NCI-H526 (cell line): ENCODE measurements around the gene APBA2.
"Not testable (repeated sequence)": the region's sequence is repeated elsewhere in the genome, so short reads cannot be mapped to it uniquely, and the experiment has no call there.

Source experiments
- DNase-seq, 2 experiments: peaks; one replicate each; lab custom pipeline; 2025; lab: John Stamatoyannopoulos, UW

APBA2 gene

DNA sequence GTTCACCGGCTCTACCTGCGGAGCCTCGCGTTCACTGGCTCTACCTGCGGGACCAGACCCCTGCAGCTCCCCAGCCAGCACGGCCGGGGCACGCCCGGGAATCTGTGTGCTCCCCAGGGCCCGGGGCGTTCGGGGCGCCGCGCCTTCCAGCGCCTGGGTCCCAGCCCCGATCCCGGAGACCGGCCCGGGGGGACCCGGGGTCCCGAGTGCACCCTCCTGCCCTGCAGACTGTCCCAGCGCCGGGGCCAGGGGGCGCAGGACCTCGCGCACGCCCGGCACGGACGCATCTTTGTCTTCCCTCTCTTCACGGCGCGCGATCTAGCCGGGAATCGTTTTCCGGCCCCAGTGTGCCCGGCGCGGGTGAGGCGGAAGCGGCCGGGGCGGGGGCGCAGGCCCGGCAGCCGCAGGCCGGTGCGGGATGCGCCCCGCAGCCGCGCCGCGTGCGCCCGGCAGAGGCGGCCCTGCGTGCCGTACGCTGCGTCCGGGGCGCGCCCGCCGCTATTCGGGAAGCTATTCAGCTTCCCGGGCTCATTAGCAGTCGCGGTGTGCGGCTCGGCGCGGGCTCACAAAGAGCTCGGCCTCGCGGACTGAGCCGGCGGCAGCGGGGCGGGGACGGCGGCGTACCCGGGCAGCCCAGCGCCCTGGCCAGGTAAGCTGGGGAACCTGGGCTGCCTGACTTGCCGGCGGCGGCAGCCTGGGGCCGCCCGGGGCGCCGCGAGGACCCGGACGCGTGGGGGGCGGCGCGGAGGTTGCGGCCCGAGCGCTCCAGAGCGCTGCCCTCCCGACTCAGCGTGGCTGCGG, at the start of gene APBA2:
TSS of gene APBA2 (plus strand) at position 345 of the 801 bp plus-strand sequence. CDS start 167,911 bp downstream, outside the sequence.
- DNase-seq, result peak; percentile 24 to 78

DNA sequence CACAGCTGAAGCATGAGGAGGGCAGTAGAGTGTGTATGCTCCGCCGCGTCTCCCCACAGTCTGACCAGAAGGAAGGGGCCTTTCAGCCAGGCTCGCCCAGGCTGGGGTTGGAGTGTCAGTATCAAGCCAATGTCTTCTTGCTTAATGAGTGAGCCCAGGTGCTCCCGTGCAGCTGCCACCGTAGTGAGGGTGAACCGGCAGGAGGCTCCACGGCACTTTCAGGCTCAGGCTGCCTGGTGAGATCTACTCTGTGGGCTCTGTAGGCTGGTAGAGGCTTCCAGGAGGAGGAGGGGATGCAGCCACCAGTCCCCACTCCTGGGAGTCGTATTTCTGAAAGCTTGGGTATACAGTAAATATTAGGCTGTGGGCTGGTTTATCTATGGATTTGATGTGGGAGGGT, 45.5 kb upstream of the APBA2 start:
- not testable (repeated sequence) for DNase-seq

DNA sequence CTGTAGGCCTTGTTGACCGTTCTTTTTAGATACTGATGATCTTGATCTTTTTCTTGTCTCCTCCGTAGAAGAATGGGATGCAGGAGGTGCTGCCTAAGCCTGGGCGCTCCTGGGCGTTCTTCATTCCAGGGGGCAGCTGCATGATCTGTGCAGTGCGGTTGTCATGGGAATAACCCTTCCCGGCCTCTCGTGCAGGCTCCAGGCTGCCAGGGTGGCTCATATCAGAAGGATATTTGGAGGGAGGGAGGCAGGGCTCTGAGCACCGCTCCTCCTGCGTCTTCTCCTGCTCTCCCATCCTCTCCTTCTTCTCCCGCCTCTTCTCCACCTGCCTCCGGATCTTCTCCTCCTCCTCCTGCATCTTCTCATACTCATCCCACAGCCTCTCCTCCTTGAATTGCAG, 43.6 kb upstream of the APBA2 start:
- DNase-seq, result not testable (repeated sequence)

DNA sequence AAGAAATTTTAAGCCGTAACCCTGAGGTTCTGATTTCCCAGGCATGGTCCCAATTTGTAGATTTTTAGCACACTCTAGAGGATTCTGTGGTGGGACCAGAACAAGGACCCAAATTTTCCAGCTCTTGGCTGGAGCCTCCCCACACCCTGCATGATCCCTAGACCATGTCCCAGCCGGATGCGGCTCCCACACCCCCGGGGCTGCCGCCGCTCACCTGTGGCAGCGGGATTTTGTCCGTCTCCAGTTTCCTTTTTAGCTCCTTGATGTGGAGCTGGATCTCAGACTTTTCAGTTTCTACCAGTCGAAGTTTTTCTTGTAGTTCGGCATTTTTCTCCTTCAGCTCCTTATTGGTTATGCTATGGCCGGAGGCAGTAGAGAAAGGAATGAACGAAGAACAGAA, 42.3 kb upstream of the APBA2 start:
- not testable (repeated sequence) for DNase-seq

- not testable (repeated sequence) for DNase-seq
Measured at GRCh38 chr15:28844147-28844546, 41.6 kb upstream of the APBA2 start.

- DNase-seq, result not testable (repeated sequence)
Measured at GRCh38 chr15:28847247-28847646, 38.5 kb upstream of the APBA2 start.

GRCh38 chr15:28847959-28848358, 37.8 kb upstream of the APBA2 start:
- DNase-seq, result not testable (repeated sequence)

DNA sequence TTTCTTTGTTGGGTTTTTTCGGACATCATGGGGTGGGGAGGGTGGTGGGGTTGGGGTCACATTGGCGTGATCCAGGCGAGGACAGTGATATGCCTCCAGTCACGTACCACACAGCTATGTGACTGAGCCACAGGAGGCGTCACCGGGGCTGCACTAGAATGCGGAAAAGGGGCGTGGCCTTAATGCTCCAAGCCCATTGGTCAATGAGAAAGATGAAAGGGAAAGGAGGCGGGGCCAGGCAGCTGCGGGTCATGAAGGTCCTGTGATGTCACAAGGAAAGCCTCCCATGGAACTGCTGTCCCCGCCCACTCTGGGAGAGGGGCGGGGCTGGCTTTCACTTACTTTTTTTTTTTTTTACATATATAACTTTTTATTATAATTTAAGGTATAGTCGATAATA, 37.3 kb upstream of the APBA2 start, which contains the start of gene GOLGA6L7:
TSS of gene GOLGA6L7 (minus strand) at position 124 of the 400 bp plus-strand sequence. CDS start at position 29, 95 bp downstream.
- DNase-seq, result not testable (repeated sequence)

DNA sequence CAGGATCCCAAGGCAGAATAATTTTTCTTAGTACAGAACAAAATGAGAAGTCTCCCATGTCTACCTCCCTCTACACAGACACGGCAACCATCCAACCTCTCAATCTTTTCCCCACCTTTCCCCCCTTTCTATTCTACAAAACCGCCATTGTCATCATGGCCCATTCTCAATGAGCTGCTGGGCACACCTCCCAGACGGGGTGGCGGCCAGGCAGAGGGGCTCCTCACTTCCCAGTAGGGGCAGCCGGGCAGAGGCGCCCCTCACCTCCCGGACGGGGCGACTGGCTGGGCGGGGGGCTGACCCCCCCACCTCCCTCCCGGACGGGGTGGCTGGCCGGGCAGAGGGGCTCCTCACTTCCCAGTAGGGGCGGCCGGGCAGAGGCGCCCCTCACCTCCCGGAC, 36.5 kb upstream of the APBA2 start:
- not testable (repeated sequence) for DNase-seq

DNA sequence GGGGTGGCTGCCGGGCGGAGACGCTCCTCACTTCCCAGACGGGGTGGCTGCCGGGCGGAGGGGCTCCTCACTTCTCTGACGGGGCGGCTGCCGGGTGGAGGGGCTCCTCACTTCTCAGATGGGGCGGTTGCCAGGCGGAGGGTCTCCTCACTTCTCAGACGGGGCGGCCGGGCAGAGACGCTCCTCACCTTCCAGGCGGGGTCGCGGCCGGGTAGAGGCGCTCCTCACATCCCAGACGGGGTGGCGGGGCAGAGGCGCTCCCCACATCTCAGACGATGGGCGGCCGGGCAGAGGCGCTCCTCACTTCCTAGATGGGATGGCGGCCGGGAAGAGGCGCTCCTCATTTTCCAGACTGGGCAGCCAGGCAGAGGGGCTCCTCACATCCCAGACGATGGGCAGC, 36.0 kb upstream of the APBA2 start:
- DNase-seq, result not testable (repeated sequence)

DNA sequence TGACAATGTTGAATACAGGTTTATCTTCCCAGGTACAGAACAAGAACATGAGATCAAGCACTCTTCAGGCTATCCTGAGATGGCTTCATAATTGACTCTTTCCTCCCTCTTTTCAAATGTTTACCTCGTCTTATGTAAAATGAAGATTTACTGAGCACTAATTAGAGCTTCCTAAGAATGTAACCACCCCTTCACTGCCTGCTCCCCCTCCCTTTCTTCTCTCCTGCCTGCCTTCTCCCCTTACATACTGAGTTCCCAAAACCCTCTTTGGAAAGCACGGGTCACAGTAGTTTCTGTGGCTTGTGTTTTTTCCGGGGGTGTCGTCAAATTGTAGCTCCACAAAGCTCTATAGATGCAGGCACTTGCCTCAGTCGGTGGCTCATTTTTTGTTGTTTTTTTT, 32.1 kb upstream of the APBA2 start:
- DNase-seq, result not testable (repeated sequence)

GRCh38 chr15:28854578-28854977, 31.2 kb upstream of the APBA2 start:
- DNase-seq, result not testable (repeated sequence)

DNA sequence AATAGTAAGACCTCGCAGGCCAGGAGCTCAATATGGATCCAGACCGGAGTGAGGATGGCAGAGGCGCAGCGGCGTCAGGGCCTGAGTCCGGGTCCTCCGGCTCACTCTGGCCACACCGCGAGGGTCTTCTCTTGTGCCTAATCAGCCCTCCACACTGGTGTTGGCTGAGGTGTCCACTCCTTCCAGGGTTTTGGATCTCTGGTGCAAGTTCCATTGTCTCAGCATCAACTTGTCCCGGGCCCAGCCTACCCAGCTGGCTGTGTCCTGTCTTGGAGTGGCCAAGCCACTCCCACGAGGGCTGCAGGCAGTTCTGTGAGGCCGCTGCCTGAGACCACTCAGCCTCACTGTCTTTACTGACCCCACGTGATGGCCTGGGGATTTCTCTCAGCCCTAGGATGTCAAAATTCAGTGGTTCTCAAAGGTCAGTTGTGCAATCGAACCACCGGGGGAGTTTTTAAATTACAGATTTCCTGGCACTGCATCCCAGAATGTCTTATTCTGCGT, 24.7 kb upstream of the APBA2 start:
- DNase-seq, result no peak

DNA sequence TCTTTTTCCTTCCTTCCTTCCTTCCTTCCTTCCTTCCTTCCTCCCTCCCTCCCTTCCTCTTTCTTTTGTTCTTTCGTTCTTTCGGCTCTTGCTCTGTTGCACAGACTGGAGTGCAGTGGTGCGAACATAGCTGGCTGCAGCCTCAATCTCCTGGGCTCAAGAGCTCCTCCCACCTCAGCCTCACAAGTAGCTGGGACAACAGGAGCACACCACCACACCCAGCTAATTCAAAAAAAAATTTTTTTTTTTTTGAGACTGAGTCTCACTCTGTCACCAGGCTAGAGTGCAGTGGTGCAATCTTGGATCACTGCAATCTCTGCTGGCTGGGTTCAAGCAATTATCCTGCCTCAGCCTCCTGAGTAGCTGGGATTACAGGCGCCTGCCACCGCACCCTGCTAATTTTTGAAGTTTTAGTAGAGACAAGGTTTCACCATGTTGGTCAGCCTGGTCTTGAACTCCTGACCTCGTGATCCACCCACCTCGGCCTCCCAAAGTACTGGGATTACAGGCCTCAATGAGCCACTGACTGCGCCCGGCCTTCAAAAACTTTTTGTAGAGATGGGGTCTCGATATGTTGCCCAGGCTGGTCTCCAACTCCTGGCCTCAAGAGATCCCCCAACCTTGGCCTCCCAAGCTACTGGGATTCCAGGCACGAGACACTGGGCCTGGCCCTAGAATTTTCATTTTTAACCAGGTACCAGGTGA, 24.0 kb upstream of the APBA2 start:
- not testable (repeated sequence) for DNase-seq

DNA sequence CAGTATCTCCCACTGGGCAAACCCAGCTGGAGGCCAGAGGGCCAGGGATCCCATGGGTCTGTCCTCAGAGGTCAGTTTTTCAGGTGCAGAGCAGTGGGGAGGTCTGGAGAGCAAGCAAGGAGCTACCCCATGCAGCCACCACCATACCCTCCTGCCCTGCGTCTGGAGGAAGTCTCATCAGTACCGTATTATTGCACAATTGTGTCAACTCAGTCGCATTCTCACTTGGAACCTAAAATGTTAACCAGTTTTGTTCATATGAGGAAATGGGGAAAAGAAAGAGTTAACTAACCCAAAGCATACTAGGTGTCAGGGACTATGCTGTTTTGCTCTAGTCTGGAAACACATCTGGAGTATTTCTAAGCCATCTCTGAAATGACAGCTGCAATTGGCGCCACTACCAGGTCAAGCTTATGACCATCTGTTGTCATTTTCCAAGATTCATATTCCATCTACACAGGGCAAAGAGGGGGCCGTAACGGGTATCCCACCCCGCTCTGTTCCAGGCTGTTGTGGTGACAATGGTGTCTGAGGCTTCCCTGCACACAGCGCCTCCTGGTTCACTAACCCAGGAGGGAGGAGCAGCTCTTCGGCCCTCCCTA, 16.9 kb upstream of the APBA2 start:
- no peak for DNase-seq

DNA sequence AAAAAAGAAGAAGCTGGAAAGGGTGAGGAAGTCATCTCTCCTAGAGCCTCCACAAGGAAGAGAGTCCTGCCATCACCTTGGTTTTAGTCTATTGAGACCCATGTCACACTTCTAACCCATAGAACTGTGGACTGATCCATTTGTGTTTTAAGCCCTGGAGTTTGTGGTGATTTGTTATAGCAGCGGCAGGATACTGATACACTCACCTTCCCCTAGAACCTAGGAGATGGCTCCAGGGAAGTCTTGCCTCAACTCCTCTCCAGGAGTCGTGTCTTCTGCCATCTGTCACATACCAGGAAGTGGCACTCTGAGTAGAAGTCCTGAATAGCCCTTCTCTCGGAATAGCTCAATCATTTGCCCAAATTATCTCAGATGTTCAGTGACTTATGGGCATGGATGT, 14.6 kb upstream of the APBA2 start:
- DNase-seq, result no peak

DNA sequence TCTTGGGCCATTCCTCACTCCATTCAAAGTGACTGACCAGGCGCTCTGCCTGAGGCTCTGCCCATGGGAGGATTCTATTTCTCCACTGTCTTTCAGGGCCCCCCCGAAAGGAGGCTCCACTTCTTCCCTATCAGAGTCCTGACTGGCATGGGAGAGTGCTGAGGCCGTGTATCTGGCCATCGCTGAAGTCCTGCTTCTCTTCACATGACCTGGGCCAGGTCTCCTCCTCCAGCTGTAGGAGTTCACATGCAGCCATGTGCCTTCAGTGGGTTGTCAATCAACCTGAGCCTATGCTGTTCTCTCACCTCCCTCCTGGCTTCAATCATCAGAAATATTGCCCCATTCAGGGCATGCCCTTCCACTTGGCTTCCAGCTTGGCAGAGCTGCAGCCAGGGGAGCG, 12.8 kb upstream of the APBA2 start:
- DNase-seq, result no peak

- DNase-seq, result peak in 1 of 2 experiments; percentile 29
Measured at GRCh38 chr15:28873585-28874190, 12.1 kb upstream of the APBA2 start.

DNA sequence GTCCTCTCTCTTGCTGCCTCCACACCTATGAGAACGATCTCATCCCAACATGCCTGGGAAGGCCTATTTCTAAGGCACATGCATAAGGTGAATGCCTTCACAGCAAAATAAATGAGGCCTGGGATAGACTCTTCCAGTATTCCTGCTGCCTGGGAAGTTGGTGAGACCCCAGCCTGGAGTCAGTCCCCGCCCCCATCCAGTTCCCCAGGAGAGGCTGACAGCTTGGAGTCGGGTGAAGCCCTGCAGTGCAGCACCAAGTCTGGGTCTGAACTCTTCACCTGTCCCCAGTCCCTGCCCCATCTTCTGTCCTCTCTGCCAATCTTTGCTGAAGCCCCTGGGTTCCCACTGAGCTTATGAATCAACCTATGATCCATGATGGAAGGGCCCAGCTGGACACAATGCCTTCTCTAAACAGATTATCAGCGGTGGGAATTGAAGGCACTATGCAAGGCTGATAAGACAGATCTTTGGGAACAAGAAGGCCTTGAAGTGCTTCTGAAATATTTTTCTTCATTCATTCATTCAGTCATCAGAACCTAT, 10.2 kb upstream of the APBA2 start:
- no peak for DNase-seq

GRCh38 chr15:28876131-28876844, 9.5 kb upstream of the APBA2 start:
- no peak for DNase-seq

DNA sequence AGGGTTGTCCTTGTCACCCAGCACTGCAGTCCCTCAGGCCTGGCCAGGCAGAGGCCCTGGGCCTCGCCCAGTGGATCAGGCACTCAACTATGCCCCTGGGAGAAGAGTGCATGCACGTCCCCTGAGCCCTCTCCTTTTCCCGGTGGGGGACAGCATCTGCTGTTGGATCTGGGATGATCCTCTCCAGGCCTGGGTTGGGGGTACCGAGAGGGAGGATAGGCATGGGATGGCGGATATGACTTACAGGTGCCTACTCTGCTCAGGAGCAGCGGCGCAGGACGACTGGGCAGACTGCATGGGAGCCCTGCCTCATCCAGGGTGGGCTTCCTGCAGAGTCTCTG, 9.0 kb upstream of the APBA2 start:
- no peak for DNase-seq
